ENCODE results near the gene PIEZO1. TPM values are rescaled to one million over a fixed set of nuclear protein-coding genes. Genes with fewer than 3 reads are reported as not detected.
A peak's percentile ranks its signal among the peaks of the same experiment; 100 is the strongest.

PIEZO1 gene
- total RNA-seq, 1 donor from 2014 or later, result 164 TPM

- DNase-seq, result no peak
- intact Hi-C loops (cut with DNase I), result no loop called here
- H3K36me3 ChIP-seq, result peaks cover 81% of the 10 kb centered on the region
Measured at GRCh38 chr16:88730632-88731607, 54.1 kb downstream of the PIEZO1 start.

GRCh38 chr16:88727871-88728270, 57.1 kb downstream of the PIEZO1 start:
- H3K4me3 ChIP-seq, result no peak overlapping the region
- H3K36me3 ChIP-seq, result peaks cover 81% of the 10 kb centered on the region
- intact Hi-C loops (cut with DNase I), result no loop called here
- no peak for TF ChIP-seq CTCF (IDR thresholded peaks at IDR 0.05)
- H3K27ac ChIP-seq, result no peak overlapping the region
- no peaks in the 10 kb centered on the region for H3K4me1 ChIP-seq
- no peak for DNase-seq
- no peaks in the 10 kb centered on the region for H3K9me3 ChIP-seq
- H3K27me3 ChIP-seq (ENCODE audit: low read depth), result no peaks in the 10 kb centered on the region
- no peak for ATAC-seq

More at GRCh38 chr16:88730632-88731607, 54.1 kb downstream of the PIEZO1 start:
- no peak for ATAC-seq
- Histone ChIP-seq H3K4me3 (no peak overlapping the region), H3K27ac (no peak overlapping the region), H3K4me1 (no peaks in the 10 kb centered on the region), H3K9me3 (no peaks in the 10 kb centered on the region), H3K27me3 (ENCODE audit: low read depth) (no peaks in the 10 kb centered on the region)
- no peak for TF ChIP-seq CTCF (IDR thresholded peaks at IDR 0.05)

- Histone ChIP-seq H3K9me3 (no peaks in the 10 kb centered on the region), H3K27ac (no peak overlapping the region), H3K4me1 (no peaks in the 10 kb centered on the region), H3K27me3 (ENCODE audit: low read depth) (no peaks in the 10 kb centered on the region), H3K36me3 (peaks cover 81% of the 10 kb centered on the region), H3K4me3 (no peak overlapping the region)
- no peak for ATAC-seq
- intact Hi-C loops (cut with DNase I), result no loop called here
- DNase-seq, result no peak
- TF ChIP-seq CTCF (IDR thresholded peaks at IDR 0.05), result no peak
Measured at GRCh38 chr16:88726981-88727380, 58.0 kb downstream of the PIEZO1 start.

GRCh38 chr16:88726408-88726749, 58.6 kb downstream of the PIEZO1 start:
- Histone ChIP-seq H3K36me3 (peaks cover 84% of the 10 kb centered on the region), H3K9me3 (no peaks in the 10 kb centered on the region), H3K27me3 (ENCODE audit: low read depth) (no peaks in the 10 kb centered on the region), H3K4me3 (no peak overlapping the region), H3K27ac (no peak overlapping the region), H3K4me1 (no peaks in the 10 kb centered on the region)
- DNase-seq (no peak), ATAC-seq (no peak)
- intact Hi-C loops (cut with DNase I), result no loop called here
- TF ChIP-seq CTCF (IDR thresholded peaks at IDR 0.05), result no peak

- ATAC-seq (peak in 1 of 2 donors; percentile 4), DNase-seq (no peak)
- no peaks in the 10 kb centered on the region for H3K27me3 ChIP-seq (ENCODE audit: low read depth)
- no peaks in the 10 kb centered on the region for H3K9me3 ChIP-seq
- H3K27ac ChIP-seq, result no peak overlapping the region
- TF ChIP-seq CTCF (IDR thresholded peaks at IDR 0.05), result no peak
- intact Hi-C loops (cut with DNase I), result no loop called here
- H3K4me3 ChIP-seq, result no peak overlapping the region
- H3K4me1 ChIP-seq, result no peaks in the 10 kb centered on the region
- peaks cover 84% of the 10 kb centered on the region for H3K36me3 ChIP-seq
Measured at GRCh38 chr16:88725609-88726407, 59.2 kb downstream of the PIEZO1 start.

Measured in lower lobe of right lung (tissue), 2 donors.